ENCODE measurements around the gene MBP. TPM values are rescaled to one million over a fixed set of nuclear protein-coding genes. Genes with fewer than 3 reads are reported as not detected.

The MBP gene
- total RNA-seq, 4 donors from 2014 or later = 23.2 to 34.7 (median 28.2) TPM

GRCh38 chr18:76989647-76990190 is 142.9 kb downstream of the MBP start:
- ATAC-seq = no peak
- Histone ChIP-seq H3K4me3 (no peak overlapping the region), H3K9me3 (no peaks in the 10 kb centered on the region), H3K4me1 (no peaks in the 10 kb centered on the region), H3K36me3 (no peaks in the 10 kb centered on the region), H3K27me3 (no peaks in the 10 kb centered on the region), H3K27ac (no peak overlapping the region)
- no peak for TF ChIP-seq POLR2AphosphoS5 (IDR thresholded peaks at IDR 0.05)
- TF ChIP-seq POLR2A (IDR thresholded peaks at IDR 0.05) = no peak
- no peak for TF ChIP-seq EP300 (IDR thresholded peaks at IDR 0.05)
- no peak for TF ChIP-seq CTCF (IDR thresholded peaks at IDR 0.05)
- 90% methylated on average over 10 to 22 of the region's 28 CpGs for WGBS, 2 donors (ENCODE audit: low coverage in 1 of 2)

- H3K36me3 ChIP-seq = no peaks in the 10 kb centered on the region
- no peak for TF ChIP-seq CTCF (IDR thresholded peaks at IDR 0.05)
- no peak for TF ChIP-seq POLR2AphosphoS5 (IDR thresholded peaks at IDR 0.05)
- H3K9me3 ChIP-seq = no peaks in the 10 kb centered on the region
- no peaks in the 10 kb centered on the region for H3K27me3 ChIP-seq
- peak overlapping the region in 2 of 4 donors; percentile 35 to 56 for H3K27ac ChIP-seq
- 90% methylated on average over 13 to 16 of the region's 29 CpGs for WGBS, 2 donors (ENCODE audit: low coverage in 1 of 2)
- no peaks in the 10 kb centered on the region for H3K4me1 ChIP-seq
- no peak for ATAC-seq
- no peak overlapping the region for H3K4me3 ChIP-seq
Observed at GRCh38 chr18:76988827-76989646, 143.5 kb downstream of the MBP start.

GRCh38 chr18:76988031-76988826 is 144.4 kb downstream of the MBP start:
- Histone ChIP-seq H3K36me3 (no peaks in the 10 kb centered on the region), H3K9me3 (no peaks in the 10 kb centered on the region), H3K4me1 (peaks cover 0 to 4% (median 0%) of the 10 kb centered on the region in 3 donors), H3K27me3 (no peaks in the 10 kb centered on the region), H3K27ac (peak overlapping the region in 3 of 4 donors; percentile 17 to 56 (median 35)), H3K4me3 (peak overlapping the region in 1 of 2 donors; percentile 8)
- peak; percentile 34 for ATAC-seq
- 50 to 59% methylated on average over 6 to 14 of the region's 27 CpGs for WGBS, 2 donors (ENCODE audit: low coverage in 1 of 2)
- TF ChIP-seq POLR2AphosphoS5 (IDR thresholded peaks at IDR 0.05) (no peak), EP300 (IDR thresholded peaks at IDR 0.05) (no peak), POLR2A (IDR thresholded peaks at IDR 0.05) (no peak), CTCF (IDR thresholded peaks at IDR 0.05) (no peak)

GRCh38 chr18:76986406-76986805 is 146.2 kb downstream of the MBP start:
- ATAC-seq = no peak
- no peaks in the 10 kb centered on the region for H3K9me3 ChIP-seq
- peaks cover 0 to 8% (median 0%) of the 10 kb centered on the region in 3 donors for H3K4me1 ChIP-seq
- 89% methylated on average over 4 of the region's 7 CpGs; no CpG with 5 or more reads in 1 of the 2 donors for WGBS, 2 donors (ENCODE audit: low coverage in 1 of 2)
- no peak for TF ChIP-seq EP300 (IDR thresholded peaks at IDR 0.05)
- TF ChIP-seq CTCF (IDR thresholded peaks at IDR 0.05) = no peak
- TF ChIP-seq POLR2AphosphoS5 (IDR thresholded peaks at IDR 0.05) = no peak
- no peak for TF ChIP-seq POLR2A (IDR thresholded peaks at IDR 0.05)
- H3K36me3 ChIP-seq = no peaks in the 10 kb centered on the region
- no peak overlapping the region for H3K4me3 ChIP-seq
- H3K27ac ChIP-seq = no peak overlapping the region
- H3K27me3 ChIP-seq = no peaks in the 10 kb centered on the region
